ENCODE data around the gene ZDHHC14.

GRCh38 chr6:157487110-157487773 lies 106.3 kb downstream of the ZDHHC14 start:
- no peak for TF ChIP-seq NPAS2 (CRISPR knock-in tag; IDR thresholded peaks at IDR 0.05; ENCODE audit: borderline replicate concordance)
- no peak for TF ChIP-seq POLR2A (IDR thresholded peaks at IDR 0.05; ENCODE audit: low read length)
- no peak for TF ChIP-seq MAX (IDR thresholded peaks at IDR 0.05)
- no peak for TF ChIP-seq JUN (IDR thresholded peaks at IDR 0.05)
- no peak for TF ChIP-seq CTCF (IDR thresholded peaks at IDR 0.05)
- TF ChIP-seq REST (IDR thresholded peaks at IDR 0.05) = no peak
- TF ChIP-seq PHF8 (IDR thresholded peaks at IDR 0.05; ENCODE audit: borderline replicate concordance, low read depth) = no peak
- TF ChIP-seq MAZ (IDR thresholded peaks at IDR 0.05; ENCODE audit: borderline replicate concordance, low read depth, low read length) = no peak
- TF ChIP-seq ZNF302 (CRISPR knock-in tag; IDR thresholded peaks at IDR 0.05) = no peak
- no peak for TF ChIP-seq EP300 (IDR thresholded peaks at IDR 0.05)

Data from A549 (cell line).